Right atrium auricular region (tissue), 2 donors: ENCODE data around the gene LHFPL2. TPM values are rescaled to one million over a fixed set of nuclear protein-coding genes. Genes with fewer than 3 reads are reported as not detected.

ENCODE experiments used
- DNase-seq: peaks from one replicate; pipeline ENCODE4 v3.0.0-alpha.2; 2019; ENCODE audit warnings: low spot score
- H3K27ac ChIP-seq, 2 donors: fragments of 200-600 bp; sonication (generic); 1 replicate in 1 of 2; 2 replicates in 1 of 2; pipeline ENCODE4 v1.5.1; 2016 to 2019
- H3K27me3 ChIP-seq, 2 donors: fragments of 200-600 bp; sonication (generic); one replicate each; pipeline versions ENCODE4 v1.5.1 to v1.6.0; 2017 to 2019
- H3K36me3 ChIP-seq: fragments of 200-600 bp; sonication (generic); one replicate; pipeline ENCODE4 v1.5.1; 2016
- H3K4me1 ChIP-seq, 2 donors: fragments of 200-600 bp; sonication (generic); one replicate each; pipeline versions ENCODE4 v1.5.1 to v1.6.0; 2017 to 2019
- H3K4me3 ChIP-seq, 2 donors: fragments of 200-600 bp; sonication (generic); 1 replicate in 1 of 2; 2 replicates in 1 of 2; pipeline ENCODE4 v1.5.1; 2017 to 2019; ENCODE audit warnings: mild to moderate bottlenecking in 1 of 2, moderate library complexity in 1 of 2
- H3K9me3 ChIP-seq, 2 donors: fragments of 200-600 bp; sonication (generic); one replicate each; pipeline ENCODE4 v1.5.1; 2019
- total RNA-seq, 2 donors: library from RNA; depleted of rRNA; stranded (reverse); fragments of >200 nt; gene quantifications; one replicate each; pipeline ENCODE4 v1.1.0, GENCODE V29; 2016
- TF ChIP-seq, protein P1 (sequence below), 2 donors: fragments of 200-600 bp; sonication (generic); IDR thresholded peaks; one replicate each; pipeline ENCODE4 v1.5.1; 2019; ENCODE audit warnings: antibody characterized with exemption in 2 of 2

Gene LHFPL2
- total RNA-seq, 2 donors from 2014 or later: 9.9 to 15.9 TPM

DNA sequence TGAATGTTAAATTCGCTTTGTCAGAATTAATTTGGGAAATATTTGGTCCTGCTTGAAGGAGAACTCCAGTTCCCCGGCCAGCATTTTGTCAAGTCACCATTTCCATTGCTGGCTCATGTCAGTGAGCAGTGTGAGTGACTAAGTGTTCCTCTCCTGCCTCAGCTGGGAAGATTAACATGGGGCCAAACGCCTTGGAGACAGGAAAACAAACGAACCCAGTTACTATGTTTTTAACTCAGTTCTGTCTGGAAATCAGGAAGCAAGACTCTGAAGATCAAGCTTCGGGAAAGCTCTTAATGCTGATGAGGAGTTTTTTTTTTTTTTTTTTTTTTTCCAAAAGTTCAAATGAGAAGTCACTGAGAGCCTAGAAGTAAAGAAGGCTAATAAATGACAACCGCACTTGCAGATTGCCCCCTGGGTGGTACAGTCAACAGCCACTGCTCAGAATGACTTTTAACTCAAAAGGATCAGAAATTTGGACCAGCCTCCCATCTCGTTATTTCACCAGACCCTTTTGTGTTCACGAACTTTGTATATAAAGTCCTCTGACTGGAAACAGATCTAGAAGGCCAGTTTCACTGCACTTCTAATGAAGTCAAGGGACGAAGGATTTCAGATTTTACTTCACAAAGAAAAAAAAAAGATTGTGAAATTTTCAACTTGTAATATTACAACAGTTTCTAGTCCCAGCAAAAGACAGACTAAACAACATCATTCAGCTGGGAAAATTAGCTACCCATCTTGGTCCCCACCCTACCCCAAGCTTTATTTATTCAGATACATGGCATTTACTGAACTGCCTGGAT lies 121.3 kb downstream of the LHFPL2 start:
- peak overlapping the region; percentile 58 to 82 for H3K27ac ChIP-seq
- H3K4me3 ChIP-seq: no peak overlapping the region
- no peaks in the 10 kb centered on the region for H3K9me3 ChIP-seq
- TF ChIP-seq, protein P1, sequence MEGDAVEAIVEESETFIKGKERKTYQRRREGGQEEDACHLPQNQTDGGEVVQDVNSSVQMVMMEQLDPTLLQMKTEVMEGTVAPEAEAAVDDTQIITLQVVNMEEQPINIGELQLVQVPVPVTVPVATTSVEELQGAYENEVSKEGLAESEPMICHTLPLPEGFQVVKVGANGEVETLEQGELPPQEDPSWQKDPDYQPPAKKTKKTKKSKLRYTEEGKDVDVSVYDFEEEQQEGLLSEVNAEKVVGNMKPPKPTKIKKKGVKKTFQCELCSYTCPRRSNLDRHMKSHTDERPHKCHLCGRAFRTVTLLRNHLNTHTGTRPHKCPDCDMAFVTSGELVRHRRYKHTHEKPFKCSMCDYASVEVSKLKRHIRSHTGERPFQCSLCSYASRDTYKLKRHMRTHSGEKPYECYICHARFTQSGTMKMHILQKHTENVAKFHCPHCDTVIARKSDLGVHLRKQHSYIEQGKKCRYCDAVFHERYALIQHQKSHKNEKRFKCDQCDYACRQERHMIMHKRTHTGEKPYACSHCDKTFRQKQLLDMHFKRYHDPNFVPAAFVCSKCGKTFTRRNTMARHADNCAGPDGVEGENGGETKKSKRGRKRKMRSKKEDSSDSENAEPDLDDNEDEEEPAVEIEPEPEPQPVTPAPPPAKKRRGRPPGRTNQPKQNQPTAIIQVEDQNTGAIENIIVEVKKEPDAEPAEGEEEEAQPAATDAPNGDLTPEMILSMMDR (IDR thresholded peaks at IDR 0.05): no peak
- DNase-seq: peak; percentile 95
- H3K4me1 ChIP-seq: peaks cover 0 to 64% of the 10 kb centered on the region in 2 donors
- H3K36me3 ChIP-seq: no peaks in the 10 kb centered on the region
- no peaks in the 10 kb centered on the region for H3K27me3 ChIP-seq

DNA sequence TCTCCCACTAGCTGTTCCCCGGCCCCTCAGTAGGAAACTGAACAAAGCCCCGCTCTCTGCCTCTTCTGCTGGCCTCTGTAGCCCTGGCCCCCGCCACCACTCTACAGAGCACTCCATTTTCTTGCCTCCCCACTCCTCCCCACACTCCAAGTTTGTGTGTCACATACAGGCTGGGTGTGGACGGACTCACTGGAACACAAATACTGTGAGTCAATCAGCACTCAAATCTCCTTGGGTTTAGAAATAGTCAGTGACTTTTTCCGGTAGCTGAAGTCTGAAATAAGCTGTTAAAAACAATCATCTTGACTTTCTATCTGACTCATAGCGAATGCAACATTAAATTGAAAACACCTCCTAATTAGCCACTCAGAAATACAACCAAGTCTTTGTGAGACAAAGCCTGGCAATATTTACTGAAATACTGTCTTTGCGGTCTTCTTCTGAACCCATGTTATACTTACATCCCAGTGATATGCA lies 122.5 kb downstream of the LHFPL2 start:
- no peaks in the 10 kb centered on the region for H3K36me3 ChIP-seq
- TF ChIP-seq, protein P1 (IDR thresholded peaks at IDR 0.05): no peak
- H3K27me3 ChIP-seq: no peaks in the 10 kb centered on the region
- H3K4me3 ChIP-seq: no peak overlapping the region
- peak overlapping the region; percentile 43 to 82 for H3K27ac ChIP-seq
- DNase-seq: no peak
- no peaks in the 10 kb centered on the region for H3K9me3 ChIP-seq
- peaks cover 0 to 64% of the 10 kb centered on the region in 2 donors for H3K4me1 ChIP-seq

DNA sequence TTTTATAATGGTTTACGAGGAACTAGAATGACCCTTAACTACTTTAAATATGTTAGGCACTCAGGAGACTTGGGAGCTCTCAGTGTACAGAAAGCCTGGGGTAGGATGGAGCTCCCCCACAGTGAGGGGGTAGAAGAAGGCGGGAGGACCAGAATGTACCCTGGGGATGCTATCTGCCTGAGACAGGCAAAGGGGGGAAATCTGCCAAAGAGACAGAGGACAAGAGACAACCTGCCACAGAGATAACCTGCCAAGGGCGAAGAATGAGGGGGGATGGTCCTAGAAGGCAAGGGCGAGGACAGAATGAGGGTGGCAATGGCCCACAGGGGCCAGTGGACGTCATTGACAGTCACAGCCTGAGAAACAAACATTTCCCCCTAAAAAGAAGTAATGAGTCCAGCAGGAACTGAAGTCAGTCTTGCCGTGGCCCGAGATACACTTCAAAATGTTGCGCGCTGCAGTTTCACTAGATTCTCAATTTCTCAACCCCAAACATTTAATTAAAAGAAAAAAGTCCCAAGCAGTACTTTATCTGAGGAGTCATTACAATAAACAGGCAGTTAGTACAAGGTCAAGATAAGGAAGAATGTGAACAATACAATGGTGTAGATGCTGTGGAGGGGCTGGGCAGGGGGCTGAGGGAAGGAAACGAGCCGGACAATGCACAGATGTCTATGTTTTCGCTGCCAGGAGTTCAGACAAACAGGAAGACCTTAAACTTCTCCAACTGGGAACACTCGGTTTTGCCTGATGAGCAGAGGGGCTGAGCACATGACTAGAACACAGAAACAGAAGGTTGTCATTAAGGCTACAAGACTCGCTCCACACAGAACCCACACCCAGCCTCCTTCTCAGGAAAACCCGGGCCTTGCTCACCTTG lies 125.0 kb downstream of the LHFPL2 start:
- H3K27me3 ChIP-seq: no peaks in the 10 kb centered on the region
- DNase-seq: no peak
- no peaks in the 10 kb centered on the region for H3K36me3 ChIP-seq
- H3K27ac ChIP-seq: peak overlapping the region; percentile 44 to 49
- TF ChIP-seq, protein P1 (IDR thresholded peaks at IDR 0.05): no peak
- no peaks in the 10 kb centered on the region for H3K9me3 ChIP-seq
- peaks cover 0 to 62% of the 10 kb centered on the region in 2 donors for H3K4me1 ChIP-seq
- H3K4me3 ChIP-seq: no peak overlapping the region

DNA sequence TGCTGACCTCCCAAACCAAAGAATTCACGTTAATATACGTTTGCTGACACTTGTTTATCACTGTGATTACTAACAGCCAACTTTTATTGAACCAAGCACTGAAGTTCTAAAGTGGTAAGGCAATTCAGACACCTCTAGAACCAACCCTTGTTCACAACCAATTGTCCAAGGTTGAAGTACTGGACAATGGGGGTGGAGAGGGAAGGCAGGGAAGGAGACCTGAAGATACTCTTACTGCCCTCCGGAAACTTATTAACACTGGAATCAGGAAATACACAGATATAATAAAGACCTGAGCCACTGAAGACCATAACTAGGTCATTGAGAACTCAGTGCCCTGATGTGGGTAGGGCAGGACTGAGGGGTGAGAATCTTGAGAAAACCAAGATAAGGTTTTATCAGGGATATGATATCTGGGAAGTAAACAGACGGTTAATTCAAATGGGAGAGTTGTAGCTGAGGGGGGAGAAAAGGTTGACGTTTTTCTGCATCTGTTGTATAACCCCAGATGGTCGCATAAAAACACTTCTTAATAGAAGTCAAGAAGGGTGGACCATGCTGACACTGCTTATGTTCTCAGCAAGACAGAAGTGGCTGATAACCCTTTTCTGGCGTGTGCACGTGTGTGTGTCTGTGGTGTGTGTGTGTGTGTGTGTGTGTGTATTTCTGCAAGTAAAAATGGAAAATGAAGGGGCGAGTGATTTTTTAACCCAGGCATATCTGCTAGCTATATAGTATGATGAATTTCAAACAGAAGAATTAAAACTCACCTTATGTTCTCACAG lies 125.9 kb downstream of the LHFPL2 start:
- peaks cover 0 to 60% of the 10 kb centered on the region in 2 donors for H3K4me1 ChIP-seq

DNA sequence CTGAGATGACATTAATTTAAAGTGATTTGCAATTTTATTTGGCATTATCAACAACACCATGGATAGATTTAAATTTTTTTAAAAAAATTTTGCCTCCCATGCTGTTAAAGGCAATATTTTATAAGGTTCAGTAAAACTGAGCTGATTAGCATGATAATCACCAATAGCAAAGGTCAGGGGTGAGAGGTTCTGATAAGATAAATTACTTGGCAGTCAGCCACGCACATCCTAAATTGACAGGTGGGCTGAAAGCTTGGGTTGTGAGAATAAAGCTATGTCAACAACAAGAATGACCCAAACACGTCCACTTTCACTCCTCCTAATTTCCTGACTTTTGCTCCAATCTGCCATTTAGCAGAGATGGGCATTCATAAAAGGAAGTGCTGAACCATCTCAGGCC lies 127.1 kb downstream of the LHFPL2 start:
- Histone ChIP-seq H3K4me1 (peaks cover 0 to 49% of the 10 kb centered on the region in 2 donors), H3K27me3 (no peaks in the 10 kb centered on the region), H3K36me3 (no peaks in the 10 kb centered on the region), H3K4me3 (no peak overlapping the region), H3K27ac (no peak overlapping the region), H3K9me3 (no peaks in the 10 kb centered on the region)
- TF ChIP-seq, protein P1 (IDR thresholded peaks at IDR 0.05): no peak
- DNase-seq: no peak

More for the DNA sequence above, 125.9 kb downstream of the LHFPL2 start:
- no peak overlapping the region for H3K4me3 ChIP-seq
- H3K27ac ChIP-seq: no peak overlapping the region
- no peaks in the 10 kb centered on the region for H3K36me3 ChIP-seq
- TF ChIP-seq, protein P1 (IDR thresholded peaks at IDR 0.05): no peak
- no peaks in the 10 kb centered on the region for H3K27me3 ChIP-seq
- no peak for DNase-seq
- H3K9me3 ChIP-seq: no peaks in the 10 kb centered on the region
